DMS53 treated with DMSO at 0.1 percent for 48 hours (cell line): ENCODE results near the gene SRRD.
"Not testable (repeated sequence)": the region's sequence is repeated elsewhere in the genome, so short reads cannot be mapped to it uniquely, and the experiment has no call there.

Experiments used
- DNase-seq: peaks from one replicate; lab custom pipeline; 2025; ENCODE audit not compliant: unreplicated experiment; lab: John Stamatoyannopoulos, UW

The SRRD gene

DNA sequence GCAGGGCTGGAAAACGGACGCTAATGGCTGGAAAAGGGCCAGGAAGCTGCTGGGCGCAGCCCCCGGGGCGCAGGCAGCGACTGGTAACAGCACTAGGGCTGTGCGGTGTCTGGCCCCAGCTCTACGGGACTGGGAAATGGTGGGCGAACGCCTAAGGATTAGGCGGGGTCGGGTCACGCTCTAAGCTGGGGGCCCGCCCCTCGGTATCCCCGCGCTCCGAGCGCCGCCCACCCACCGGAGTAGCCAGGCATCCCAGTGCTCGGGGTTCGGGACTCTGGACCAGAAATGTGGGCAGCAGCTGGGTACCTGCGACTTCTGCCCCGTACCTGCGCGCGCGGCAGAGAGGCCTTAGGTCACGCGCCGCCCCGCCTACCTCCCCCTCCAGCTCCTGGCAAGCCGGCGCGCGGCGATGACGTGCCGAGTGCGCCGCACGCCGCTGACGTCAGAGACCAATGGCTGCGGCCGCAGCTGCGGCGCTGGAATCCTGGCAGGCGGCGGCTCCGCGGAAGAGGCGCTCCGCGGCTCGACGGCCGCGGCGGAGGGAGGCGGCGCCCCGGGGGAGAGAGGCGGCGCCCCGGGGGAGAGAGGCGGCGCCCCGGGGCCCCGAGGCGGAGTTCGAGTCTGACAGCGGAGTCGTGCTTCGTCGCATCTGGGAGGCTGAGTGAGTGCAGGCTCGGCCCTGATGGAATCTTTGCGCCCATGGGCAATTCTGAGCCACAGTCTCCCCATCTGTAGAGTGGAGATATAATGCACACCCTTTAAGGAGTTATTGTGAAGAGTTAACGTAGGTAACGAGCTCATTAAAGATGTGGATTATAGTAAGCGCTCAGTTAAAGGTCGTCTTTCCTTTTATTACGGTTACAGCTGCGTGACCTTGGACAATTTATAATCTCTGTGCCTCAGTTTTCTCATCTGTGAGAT is at the start of gene SRRD, which contains the start of gene HPS4:
Gene SRRD (plus strand): TSS at position 439 of the 921 bp plus-strand sequence. CDS start 14 bp downstream, at position 453.
Gene HPS4 (minus strand): TSS at position 345 of the 921 bp plus-strand sequence. CDS start 2,021 bp downstream, outside the sequence.
- DNase-seq = peak; percentile 30

- DNase-seq = no peak
Observed at GRCh38 chr22:26435327-26436093, 48.2 kb upstream of the SRRD start.

DNA sequence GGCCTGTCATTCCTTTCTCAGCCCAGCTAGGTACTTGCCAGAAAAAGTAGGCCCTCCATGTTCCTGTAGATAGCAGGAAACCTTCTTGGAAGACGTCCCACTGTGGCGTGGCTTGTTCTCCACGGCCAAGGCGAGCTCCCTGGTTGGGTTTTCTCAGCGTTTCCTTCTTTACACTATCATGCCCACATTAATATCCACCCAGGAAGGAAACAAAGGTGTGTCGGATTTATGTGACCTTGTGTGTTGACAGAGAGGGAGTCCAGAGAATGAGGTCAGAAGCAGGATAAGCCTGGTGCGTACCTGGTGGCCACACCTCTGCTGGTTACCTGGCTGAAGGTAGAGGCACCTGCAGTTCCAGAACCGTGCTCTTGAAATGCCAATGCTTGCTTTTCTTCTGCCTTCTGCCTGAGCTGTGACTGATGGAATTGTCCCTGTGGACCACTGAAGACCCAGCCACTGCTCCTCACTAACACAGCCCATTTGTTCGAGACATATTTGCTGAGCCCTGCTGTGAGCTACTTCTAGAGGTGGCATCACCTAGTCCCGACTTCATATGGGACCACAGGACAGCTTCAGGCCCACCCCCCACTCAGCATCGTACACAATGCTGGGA is 46.7 kb upstream of the SRRD start:
- no peak for DNase-seq

- DNase-seq = no peak
Observed at GRCh38 chr22:26437694-26438392, 45.8 kb upstream of the SRRD start.

- not testable (repeated sequence) for DNase-seq
Observed at GRCh38 chr22:26438776-26439175, 44.9 kb upstream of the SRRD start.

DNA sequence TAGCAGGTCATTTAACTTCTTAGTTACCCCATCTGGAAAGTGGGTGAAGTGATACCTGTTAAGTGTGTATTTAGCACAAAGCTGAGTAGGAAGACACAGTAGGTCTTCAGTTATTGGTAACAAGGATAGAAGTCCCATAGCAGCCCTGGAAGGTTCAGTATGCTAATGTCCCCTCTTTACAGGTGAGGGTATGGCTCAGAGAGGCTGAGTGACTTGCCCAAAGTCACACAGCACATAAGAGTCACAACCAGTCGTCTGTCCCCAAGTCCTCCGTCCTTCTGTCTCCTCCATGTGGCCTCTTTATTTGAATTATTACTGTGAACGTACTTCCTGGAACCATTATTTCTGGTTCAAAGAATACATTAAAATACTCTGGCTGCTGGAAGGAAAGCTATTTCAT is 44.1 kb upstream of the SRRD start:
- DNase-seq = no peak

DNA sequence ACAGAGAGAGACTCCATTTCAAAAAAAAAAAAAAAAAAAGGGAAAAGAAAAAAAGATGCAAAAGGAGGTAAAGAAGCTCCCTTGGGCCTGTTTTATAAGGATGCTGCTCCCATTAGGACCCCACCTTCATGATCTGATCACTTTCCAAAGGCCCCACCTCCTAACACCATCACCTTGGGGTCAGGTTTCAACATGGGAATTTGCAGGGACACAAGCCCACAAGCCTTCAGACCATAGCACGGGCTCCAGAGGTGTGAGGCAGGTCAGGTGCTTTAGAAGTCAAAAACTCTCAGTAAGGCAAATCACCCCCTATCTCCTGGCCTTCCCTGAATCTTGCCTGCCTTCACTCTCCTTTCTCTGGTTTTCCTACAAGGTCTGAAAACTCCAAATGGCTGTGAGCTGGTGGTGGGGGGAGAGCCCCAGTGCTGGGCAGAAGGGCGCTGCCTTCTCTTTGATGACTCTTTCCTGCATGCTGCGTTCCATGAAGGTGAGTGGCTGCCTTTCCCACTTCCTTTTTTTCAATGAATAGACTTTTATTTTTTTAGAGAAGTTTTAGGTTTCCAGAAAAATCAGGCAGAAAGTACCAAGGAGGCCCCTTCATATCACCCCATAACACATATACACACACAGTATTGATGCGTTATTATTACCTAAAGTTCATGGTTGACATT is 41.5 kb upstream of the SRRD start:
- DNase-seq = no peak

GRCh38 chr22:26443901-26444690 is 39.6 kb upstream of the SRRD start:
- no peak for DNase-seq

GRCh38 chr22:26444777-26445176 is 38.9 kb upstream of the SRRD start:
- no peak for DNase-seq

GRCh38 chr22:26445577-26446275 is 38.0 kb upstream of the SRRD start:
- no peak for DNase-seq

- no peak for DNase-seq
Observed at GRCh38 chr22:26446808-26447515, 36.7 kb upstream of the SRRD start.

- DNase-seq = no peak
Observed at GRCh38 chr22:26447584-26448329, 35.9 kb upstream of the SRRD start.

DNA sequence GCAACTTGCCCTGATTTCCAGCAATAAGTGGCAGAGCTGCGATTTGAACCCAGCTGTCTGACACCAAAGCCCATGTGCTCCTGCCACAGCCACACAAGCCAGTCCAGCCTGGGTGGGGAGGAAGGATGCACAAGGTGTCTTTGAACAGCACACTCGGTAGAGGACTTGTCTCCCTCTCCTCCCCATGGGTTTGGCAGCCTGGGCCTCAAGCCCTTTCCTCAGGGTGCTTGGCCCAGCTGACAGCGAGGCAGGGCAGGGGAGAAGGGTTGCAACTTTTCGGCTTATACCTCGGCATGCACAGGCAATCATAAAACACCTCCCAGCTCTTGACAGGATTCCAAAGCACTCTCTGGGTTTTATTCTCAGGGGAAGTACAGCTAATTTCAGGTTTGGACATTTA is 35.3 kb upstream of the SRRD start:
- no peak for DNase-seq

- no peak for DNase-seq
Observed at GRCh38 chr22:26448941-26449340, 34.7 kb upstream of the SRRD start.

DNA sequence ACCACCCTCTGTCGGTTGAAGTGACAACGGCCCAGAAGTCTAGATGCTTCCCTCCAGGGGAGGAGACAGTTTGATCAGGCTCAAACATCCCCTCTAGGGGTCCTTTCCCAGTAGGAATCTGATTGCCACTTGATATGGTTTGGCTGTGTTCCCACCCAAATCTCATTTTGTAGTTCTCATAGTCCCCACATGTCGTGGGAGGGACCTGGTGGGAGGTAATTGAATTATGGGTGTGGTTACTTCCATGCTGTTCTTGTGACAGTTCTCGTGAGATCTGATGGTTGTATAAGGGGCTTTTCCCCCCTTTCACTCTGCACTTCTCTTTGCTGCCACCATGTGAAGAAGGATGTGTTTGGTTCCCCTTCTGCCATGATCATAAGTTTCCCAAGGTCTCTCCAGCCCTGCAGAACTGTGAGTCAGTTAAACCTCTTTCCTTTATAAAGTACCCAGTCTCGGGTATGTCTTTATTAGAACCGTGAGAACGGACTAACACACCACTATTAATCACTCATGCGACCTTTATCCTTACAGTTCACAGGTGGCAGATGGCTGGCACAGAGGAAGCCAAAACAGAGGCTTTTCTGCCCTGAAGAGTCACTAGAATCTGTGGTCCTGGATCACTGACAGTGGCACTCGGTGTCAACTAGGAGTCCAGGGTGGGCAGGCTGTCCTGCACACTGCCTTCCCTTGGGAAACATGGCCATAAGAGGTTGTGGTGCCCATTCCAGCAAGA is 33.1 kb upstream of the SRRD start:
- no peak for DNase-seq

DNA sequence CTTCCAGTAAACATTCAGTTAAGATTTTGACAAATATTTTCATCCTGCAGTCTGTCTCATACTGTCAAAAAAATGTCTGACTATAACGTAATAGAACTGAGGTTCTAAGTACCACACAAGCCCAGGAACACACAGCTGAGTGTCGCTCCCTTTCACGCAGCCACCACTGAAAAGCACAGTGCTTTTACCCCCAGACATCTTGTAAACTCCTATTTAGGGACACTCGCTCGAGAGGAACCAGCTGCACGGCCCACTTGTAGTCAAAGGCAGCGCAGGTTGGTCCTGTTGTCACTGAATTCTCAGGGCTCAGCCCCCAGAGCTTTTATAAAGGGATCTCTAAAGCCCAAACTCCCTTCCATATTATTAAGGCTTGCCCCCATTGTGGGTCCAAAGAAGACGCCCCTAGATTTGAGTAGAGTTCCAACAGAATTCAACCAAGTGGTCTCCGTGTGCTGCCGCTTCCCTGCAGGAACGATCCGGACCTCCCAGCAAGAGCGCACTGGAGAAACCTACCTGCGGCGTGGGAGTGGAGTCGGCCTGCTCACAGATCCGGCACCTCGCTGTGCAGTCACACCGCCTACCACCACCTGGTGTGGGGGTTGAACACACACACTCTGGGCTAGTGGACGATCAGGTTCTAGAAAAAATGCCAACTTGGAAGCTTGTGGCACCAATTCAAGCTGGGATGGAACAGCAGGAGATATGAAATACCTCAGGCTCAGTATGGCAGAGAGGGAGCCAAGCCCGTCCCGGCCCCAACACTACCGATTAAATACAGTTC is 31.3 kb upstream of the SRRD start:
- DNase-seq = no peak
